Measurements from ENCODE around the gene RYR1. TPM values are rescaled to one million over a fixed set of nuclear protein-coding genes. Genes with fewer than 3 reads are reported as not detected.
"Not testable (repeated sequence)": the region's sequence is repeated elsewhere in the genome, so short reads cannot be mapped to it uniquely, and the experiment has no call there.

Gene RYR1
- total RNA-seq, 1 donor from 2014 or later = 4.9 TPM

- no peak for DNase-seq (ENCODE audit: low spot score)
Measured at GRCh38 chr19:38488776-38489481, 55.4 kb downstream of the RYR1 start.

DNA sequence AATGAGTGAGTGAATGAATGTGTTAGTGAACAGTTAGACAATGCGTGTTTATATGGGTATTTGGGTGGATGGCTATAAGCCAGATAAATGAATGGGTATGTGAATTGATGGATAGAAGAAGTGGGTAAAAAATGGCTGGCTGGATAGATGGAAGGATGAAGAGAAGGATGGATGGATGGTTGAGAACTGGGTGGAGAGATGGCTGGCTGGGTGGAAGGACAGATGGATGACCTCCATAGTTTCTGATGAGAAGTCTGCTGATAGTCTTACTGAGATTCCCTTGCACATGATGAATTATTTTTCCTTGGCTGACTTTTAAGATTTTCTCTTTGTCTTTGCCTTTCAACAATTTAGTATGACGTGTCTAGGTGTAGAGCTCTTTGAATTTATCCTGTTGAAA lies 57.4 kb downstream of the RYR1 start:
- DNase-seq (ENCODE audit: low spot score) = no peak

- no peak for DNase-seq (ENCODE audit: low spot score)
Measured at GRCh38 chr19:38492181-38492813, 58.8 kb downstream of the RYR1 start.

DNA sequence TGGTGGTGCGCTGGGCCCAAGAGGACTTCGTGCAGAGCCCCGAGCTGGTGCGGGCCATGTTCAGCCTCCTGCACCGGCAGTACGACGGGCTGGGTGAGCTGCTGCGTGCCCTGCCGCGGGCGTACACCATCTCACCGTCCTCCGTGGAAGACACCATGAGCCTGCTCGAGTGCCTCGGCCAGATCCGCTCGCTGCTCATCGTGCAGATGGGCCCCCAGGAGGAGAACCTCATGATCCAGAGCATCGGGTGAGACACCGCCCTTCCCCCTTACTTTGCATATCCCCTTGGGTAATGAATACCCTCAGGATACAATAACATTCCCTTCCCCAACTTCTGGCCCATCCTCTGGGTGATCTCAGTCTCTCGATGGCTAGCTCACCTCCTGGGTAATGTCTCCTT lies 60.9 kb downstream of the RYR1 start:
- no peak for DNase-seq (ENCODE audit: low spot score)

GRCh38 chr19:38495375-38495774 lies 61.9 kb downstream of the RYR1 start:
- not testable (repeated sequence) for DNase-seq (ENCODE audit: low spot score)

DNA sequence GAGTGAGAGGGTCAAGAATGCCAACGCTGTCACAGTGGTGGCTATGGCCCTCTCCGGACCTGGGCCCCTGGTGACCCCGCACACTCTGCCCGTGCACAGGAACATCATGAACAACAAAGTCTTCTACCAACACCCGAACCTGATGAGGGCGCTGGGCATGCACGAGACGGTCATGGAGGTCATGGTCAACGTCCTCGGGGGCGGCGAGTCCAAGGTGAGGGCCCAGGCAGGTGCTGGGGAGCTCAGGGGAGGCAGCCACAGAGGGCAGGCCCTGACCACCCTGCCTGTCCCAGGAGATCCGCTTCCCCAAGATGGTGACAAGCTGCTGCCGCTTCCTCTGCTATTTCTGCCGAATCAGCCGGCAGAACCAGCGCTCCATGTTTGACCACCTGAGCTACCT lies 62.6 kb downstream of the RYR1 start:
- no peak for DNase-seq (ENCODE audit: low spot score)

DNA sequence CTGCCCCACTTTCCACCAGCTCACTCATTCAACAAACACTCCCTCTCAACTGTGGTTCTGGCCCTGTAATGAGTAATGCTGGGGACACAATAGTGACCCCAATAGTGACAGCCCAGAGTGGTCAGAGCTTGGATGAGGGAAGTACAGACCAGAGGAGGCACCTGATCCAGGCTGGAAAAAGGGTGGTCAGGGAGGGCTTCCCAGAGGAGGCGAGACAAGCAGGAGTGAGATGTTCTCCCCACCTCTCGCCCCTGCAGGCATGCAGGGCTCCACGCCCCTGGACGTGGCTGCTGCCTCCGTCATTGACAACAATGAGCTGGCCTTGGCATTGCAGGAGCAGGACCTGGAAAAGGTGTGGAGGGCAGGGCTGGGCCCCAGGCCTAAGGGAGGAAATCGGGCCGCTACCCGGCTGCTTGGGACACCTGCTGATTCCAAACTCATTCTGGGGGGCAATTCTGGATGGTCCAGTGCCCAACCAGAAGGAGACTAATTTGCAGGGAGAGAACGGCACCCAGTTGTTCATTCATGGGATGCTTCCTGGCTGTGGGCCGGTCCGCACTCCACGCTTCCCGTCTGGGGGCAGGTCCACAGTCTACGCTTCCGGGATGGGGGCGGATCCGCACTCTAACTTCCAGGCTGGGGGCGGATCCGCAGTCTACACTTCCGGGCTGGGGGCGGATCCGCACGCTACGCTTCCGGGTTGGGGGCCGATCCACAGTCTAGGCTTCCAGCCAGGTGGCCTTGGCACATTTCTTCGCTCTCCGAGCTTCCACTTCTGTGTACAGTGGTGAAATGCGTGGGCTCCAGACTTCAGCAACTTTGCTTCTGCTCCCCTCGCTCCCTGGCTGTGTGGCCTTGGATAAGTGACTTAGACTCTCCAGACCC lies 63.4 kb downstream of the RYR1 start:
- no peak for DNase-seq (ENCODE audit: low spot score)

DNA sequence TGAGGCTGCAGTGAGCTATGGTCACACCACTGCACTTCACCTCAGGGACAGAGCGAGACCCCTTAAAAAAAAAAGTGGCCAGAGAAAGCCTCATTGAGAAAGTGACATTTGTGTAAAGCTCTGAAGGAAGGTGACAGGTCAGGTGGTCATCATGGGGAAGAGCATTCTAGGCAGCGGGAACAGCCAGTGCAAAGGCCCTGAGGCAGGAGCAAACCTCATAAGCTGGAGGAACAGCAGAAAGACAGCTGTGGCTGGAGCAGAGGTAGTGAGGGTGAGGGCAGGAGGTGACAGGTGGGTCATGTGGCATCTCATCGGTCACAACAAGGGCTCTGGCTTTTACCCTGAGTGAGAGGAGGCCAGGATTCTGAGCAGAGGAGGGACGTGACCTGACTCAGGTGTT lies 64.4 kb downstream of the RYR1 start:
- DNase-seq (ENCODE audit: low spot score) = no peak

DNA sequence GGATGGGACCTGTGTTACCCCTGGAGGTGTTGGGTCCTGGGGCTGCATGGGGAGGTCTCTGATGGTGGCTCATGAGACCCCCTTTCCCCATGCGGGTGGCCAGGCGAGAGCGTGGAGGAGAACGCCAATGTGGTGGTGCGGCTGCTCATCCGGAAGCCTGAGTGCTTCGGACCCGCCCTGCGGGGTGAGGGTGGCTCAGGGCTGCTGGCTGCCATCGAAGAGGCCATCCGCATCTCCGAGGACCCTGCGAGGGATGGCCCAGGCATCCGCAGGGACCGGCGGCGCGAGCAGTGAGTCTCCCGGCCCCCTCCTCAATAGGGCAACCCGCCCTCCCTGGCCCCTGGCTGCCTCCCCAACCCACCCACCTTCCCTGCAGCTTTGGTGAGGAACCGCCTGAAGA lies 66.0 kb downstream of the RYR1 start:
- no peak for DNase-seq (ENCODE audit: low spot score)

DNA sequence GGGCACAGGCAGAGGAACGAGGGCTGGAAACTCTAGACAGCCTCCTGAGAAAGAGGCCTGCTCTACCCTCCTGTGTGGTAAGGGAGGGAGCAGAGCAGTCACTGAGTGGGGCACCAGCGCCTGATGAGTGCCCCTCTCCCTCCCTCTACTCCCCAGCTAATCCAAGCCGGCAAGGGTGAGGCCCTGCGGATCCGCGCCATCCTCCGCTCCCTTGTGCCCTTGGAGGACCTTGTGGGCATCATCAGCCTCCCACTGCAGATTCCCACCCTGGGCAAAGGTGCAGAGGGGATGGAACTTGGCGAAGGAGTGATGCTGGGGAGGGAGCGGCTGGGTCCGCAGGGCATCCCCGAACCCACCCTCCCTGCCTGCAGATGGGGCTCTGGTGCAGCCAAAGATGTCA lies 67.0 kb downstream of the RYR1 start:
- DNase-seq (ENCODE audit: low spot score) = no peak

DNA sequence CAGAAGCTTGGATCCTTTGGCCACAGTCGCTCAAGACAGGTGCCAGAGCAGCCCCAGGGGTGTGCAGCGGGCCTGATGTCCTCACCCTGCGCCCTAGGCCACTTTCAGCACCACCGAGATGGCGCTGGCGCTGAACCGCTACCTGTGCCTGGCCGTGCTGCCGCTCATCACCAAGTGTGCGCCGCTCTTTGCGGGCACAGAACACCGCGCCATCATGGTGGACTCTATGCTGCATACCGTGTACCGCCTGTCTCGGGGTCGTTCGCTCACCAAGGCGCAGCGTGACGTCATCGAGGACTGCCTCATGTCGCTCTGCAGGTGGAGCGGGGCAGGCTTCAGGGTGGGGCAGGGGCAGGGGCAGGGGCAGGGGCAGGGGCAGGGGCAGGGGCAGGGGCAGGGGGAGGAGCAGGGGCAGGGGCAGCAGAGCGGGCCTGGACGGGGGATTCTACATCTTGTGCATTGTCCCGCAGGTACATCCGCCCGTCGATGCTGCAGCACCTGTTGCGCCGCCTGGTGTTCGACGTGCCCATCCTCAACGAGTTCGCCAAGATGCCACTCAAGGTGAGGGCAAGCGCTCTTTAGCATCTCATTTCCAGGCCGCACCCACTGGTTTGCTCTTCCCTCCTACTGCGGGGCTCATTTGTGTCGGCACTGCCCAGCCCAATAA lies 69.1 kb downstream of the RYR1 start:
- DNase-seq (ENCODE audit: low spot score) = no peak

- DNase-seq (ENCODE audit: low spot score) = no peak
Measured at GRCh38 chr19:38503077-38503410, 69.6 kb downstream of the RYR1 start.

GRCh38 chr19:38505958-38506357 lies 72.5 kb downstream of the RYR1 start:
- no peak for DNase-seq (ENCODE audit: low spot score)

GRCh38 chr19:38506375-38506722 lies 72.9 kb downstream of the RYR1 start:
- DNase-seq (ENCODE audit: low spot score) = no peak

- DNase-seq (ENCODE audit: low spot score) = peak; percentile 96
Measured at GRCh38 chr19:38506723-38507550, 73.4 kb downstream of the RYR1 start.

DNA sequence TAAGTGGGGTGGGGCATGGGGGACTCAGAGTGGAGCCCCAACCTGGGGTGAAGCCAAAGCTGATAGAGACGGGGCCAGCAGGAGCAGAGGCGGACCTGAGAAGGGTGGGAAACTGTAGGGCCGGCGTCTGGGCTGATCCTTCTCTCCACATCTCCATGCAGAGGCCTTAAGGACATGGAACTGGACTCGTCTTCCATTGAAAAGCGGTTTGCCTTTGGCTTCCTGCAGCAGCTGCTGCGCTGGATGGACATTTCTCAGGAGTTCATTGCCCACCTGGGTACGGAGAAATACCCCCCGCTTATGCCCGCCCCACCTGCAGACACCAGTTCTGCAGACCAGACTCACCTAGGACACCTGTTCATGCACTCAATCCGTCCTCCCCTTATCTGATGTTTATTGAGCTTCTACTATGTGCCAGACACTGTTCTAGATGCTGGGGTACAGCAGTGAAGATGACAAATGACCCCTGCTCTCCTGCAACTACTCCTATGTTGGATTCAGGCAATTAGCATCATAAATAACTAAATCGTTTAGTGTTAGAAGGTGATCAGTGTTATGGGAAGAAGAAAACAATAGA lies 74.1 kb downstream of the RYR1 start:
- no peak for DNase-seq (ENCODE audit: low spot score)

DNA sequence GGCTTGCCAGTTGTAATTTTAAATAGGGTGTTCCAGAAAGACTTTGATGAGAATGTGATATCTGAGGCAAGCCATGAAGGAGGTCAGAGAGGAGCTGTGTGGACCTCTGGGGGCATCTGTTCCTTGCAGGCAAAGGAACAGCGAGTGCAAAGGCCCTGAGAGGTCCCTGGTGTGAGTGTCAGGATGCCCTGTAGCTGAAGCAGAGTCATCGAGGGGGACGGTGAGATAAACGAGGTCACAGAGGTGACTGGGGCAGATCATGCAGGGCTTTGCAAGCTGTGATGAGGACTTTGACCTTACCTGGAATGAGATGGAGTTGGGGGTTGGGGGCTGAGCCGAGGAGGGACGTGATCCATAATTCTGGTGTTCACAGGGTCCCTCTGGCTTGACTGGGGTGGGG lies 75.0 kb downstream of the RYR1 start:
- DNase-seq (ENCODE audit: low spot score) = no peak

DNA sequence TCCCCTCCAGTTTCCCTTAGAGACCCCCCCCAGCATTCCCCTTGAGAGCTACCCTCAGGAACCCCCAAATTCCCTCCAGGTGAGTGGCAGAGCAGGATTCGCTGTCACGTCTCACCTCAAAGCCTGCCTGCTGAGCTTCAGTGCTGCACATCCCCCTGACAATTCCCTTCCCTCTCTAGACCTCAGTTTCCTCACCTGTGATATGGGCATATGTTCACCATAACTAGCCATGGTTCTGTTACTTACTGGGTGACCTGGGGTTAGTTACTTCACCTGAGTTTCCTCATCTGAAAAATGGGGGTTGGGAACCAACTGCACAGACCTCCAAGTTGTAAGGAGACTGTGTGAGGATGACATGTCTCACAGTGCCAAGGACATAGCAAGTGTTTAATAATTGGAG lies 75.5 kb downstream of the RYR1 start:
- DNase-seq (ENCODE audit: low spot score) = no peak

GRCh38 chr19:38511074-38511708 lies 77.7 kb downstream of the RYR1 start:
- DNase-seq (ENCODE audit: low spot score) = no peak

GRCh38 chr19:38512277-38512676 lies 78.8 kb downstream of the RYR1 start:
- no peak for DNase-seq (ENCODE audit: low spot score)

DNA sequence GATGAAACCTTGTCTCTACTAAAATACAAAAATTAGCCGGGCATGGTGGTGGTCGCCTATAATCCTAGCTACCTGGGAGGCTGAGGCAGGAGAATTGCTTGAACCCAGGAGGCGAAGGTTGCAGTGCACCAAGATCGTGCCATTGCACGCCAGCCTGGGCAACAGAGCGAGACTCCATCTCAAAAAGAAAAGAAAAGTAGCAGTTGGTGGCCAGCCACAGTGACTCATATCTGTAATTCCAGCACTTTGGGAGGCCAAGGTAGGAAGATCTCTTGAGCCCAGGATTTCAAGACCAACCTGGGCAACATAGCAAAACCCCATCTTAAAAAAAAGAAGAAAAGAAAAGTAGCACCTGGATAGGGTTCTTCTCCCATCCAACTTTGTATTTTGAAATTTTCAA lies 79.7 kb downstream of the RYR1 start:
- DNase-seq (ENCODE audit: low spot score) = not testable (repeated sequence)
